Muscle of leg (tissue), 9 donors: Measurements from ENCODE around the gene MGLL. TPM values are rescaled to one million over a fixed set of nuclear protein-coding genes. Genes with fewer than 3 reads are reported as not detected.

Source experiments
- polyA plus RNA-seq, 8 donors: library from polyadenylated mRNA; unstranded; fragments of 120-200 nt; gene quantifications; one replicate each; pipeline versions ENCODE4 v1.2.1 to v1.2.3, GENCODE V29; 2013; ENCODE audit warnings: inconsistent platforms in 1 of 8, low replicate concordance in 1 of 8; ENCODE audit not compliant: insufficient read length in 8 of 8, insufficient read depth in 1 of 8
- total RNA-seq: library from RNA; stranded (reverse); fragments of 120-200 nt; gene quantifications from one replicate; pipeline ENCODE4 v1.2.4, GENCODE V29; 2013

The MGLL gene
- total and polyA plus RNA-seq, 9 donors, result 18.1 to 25.7 (median 22.3) TPM

Other genes starting within 250 kb of the MGLL start
- 19.1 TPM for gene TPRA1, start 231.8 kb downstream of the MGLL start, total RNA-seq
- 10 to 100 TPM; 19.9 to 27.9 (median 22.5) TPM for gene TPRA1, start 231.8 kb downstream of the MGLL start, polyA plus RNA-seq
- gene MCM2, start 224.1 kb downstream of the MGLL start, total RNA-seq, result 27.8 TPM
- 10 to 100 TPM; 21.8 to 34.8 (median 26.8) TPM for gene MCM2, start 224.1 kb downstream of the MGLL start, polyA plus RNA-seq
- 5.8 TPM for gene PODXL2, start 193.3 kb downstream of the MGLL start, total RNA-seq
- 1 to 10 TPM; 4.7 to 8.9 (median 7.4) TPM for gene PODXL2, start 193.3 kb downstream of the MGLL start, polyA plus RNA-seq
- gene ABTB1, start 149.6 kb downstream of the MGLL start, total RNA-seq, result 5.1 TPM
- gene ABTB1, start 149.6 kb downstream of the MGLL start, polyA plus RNA-seq, result 10 to 100 TPM; 12.2 to 19.6 (median 14.1) TPM
- gene KBTBD12, start 92.7 kb upstream of the MGLL start, total RNA-seq, result 18.2 TPM
- 10 to 100 TPM in 6 of 8 donors, 1 to 10 TPM in 2; 7.9 to 17.4 (median 13.6) TPM for gene KBTBD12, start 92.7 kb upstream of the MGLL start, polyA plus RNA-seq
- gene SEC61A1, start 229.9 kb upstream of the MGLL start, total RNA-seq, result 105 TPM
- 100 to 1,000 TPM; 101 to 158 (median 117) TPM for gene SEC61A1, start 229.9 kb upstream of the MGLL start, polyA plus RNA-seq